Astrocyte (in vitro differentiated cells and primary cell): Measurements from ENCODE around the gene SYT17. TPM values are rescaled to one million over a fixed set of nuclear protein-coding genes. Genes with fewer than 3 reads are reported as not detected.

Source experiments
- DNase-seq: peaks from one replicate; pipeline ENCODE4 v3.0.0-alpha.2; 2010; ENCODE audit warnings: low read depth
- FAIRE-seq: peaks from 2 replicates; lab custom pipeline; 2011; peaks lifted over from hg19 to GRCh38; lab: Jason Lieb, UNC
- H2AFZ ChIP-seq: 2 replicates; pipeline ENCODE4 v1.6.0; 2012; ENCODE audit warnings: low read depth, low read length, inconsistent platforms
- H3K27ac ChIP-seq: 2 replicates; pipeline ENCODE4 v1.5.1; 2011; ENCODE audit warnings: low read depth, low read length, inconsistent platforms
- H3K27me3 ChIP-seq: 2 replicates; pipeline ENCODE4 v1.6.0; 2011; ENCODE audit warnings: low read length, inconsistent platforms; ENCODE audit not compliant: insufficient read depth
- H3K36me3 ChIP-seq: 2 replicates; pipeline ENCODE4 v1.5.1; 2011; ENCODE audit warnings: low read length, inconsistent platforms; ENCODE audit not compliant: insufficient read depth
- H3K4me1 ChIP-seq: 2 replicates; pipeline ENCODE4 v1.5.1; 2011; ENCODE audit warnings: low read length, inconsistent platforms; ENCODE audit not compliant: insufficient read depth
- H3K4me2 ChIP-seq: 2 replicates; pipeline ENCODE4 v1.6.0; 2012; ENCODE audit warnings: low read length, inconsistent platforms
- H3K4me3 ChIP-seq: 2 replicates; pipeline ENCODE4 v1.5.1; 2011; ENCODE audit warnings: low read depth, mild to moderate bottlenecking, low read length, inconsistent platforms; ENCODE audit not compliant: insufficient read depth
- H3K79me2 ChIP-seq: 2 replicates; pipeline ENCODE4 v1.6.0; 2012; ENCODE audit warnings: mild to moderate bottlenecking, low read length, inconsistent platforms; ENCODE audit not compliant: insufficient read depth
- H3K9ac ChIP-seq: 2 replicates; pipeline ENCODE4 v1.6.0; 2012; ENCODE audit warnings: mild to moderate bottlenecking, low read length, inconsistent platforms
- H3K9me3 ChIP-seq: 2 replicates; pipeline ENCODE4 v1.5.1; 2012; ENCODE audit warnings: low read depth, mild to moderate bottlenecking, low read length, inconsistent platforms; ENCODE audit not compliant: insufficient read depth
- H4K20me1 ChIP-seq: 2 replicates; pipeline ENCODE4 v1.6.0; 2012; ENCODE audit warnings: low read length, inconsistent platforms; ENCODE audit not compliant: insufficient read depth
- H3K27ac Mint-ChIP-seq: one replicate; pipeline ENCODE4 v1.8.0; 2021; ENCODE audit warnings: mild to moderate bottlenecking, mixed read lengths; ENCODE audit not compliant: unreplicated experiment
- H3K27me3 Mint-ChIP-seq: one replicate; pipeline ENCODE4 v1.8.0; 2021; ENCODE audit warnings: low read depth, mixed read lengths; ENCODE audit not compliant: unreplicated experiment
- H3K36me3 Mint-ChIP-seq: one replicate; pipeline ENCODE4 v1.8.0; 2021; ENCODE audit warnings: low read depth, mixed read lengths; ENCODE audit not compliant: unreplicated experiment
- H3K4me1 Mint-ChIP-seq: one replicate; pipeline ENCODE4 v1.8.0; 2021; ENCODE audit warnings: low read depth, mixed read lengths; ENCODE audit not compliant: unreplicated experiment
- H3K4me3 Mint-ChIP-seq: one replicate; pipeline ENCODE4 v1.8.0; 2021; ENCODE audit warnings: mild to moderate bottlenecking, moderate library complexity, mixed read lengths; ENCODE audit not compliant: unreplicated experiment
- H3K9me3 Mint-ChIP-seq: one replicate; pipeline ENCODE4 v1.8.0; 2021; ENCODE audit warnings: mild to moderate bottlenecking, mixed read lengths; ENCODE audit not compliant: unreplicated experiment
- EZH2 ChIP-seq: IDR thresholded peaks from 2 replicates; pipeline ENCODE4 v1.6.1; 2012; ENCODE audit warnings: mild to moderate bottlenecking, low read length, inconsistent platforms; ENCODE audit not compliant: insufficient read depth
- total RNA-seq: library from RNA; stranded (reverse); gene quantifications from 2 replicates; pipeline ENCODE4 v1.2.1, GENCODE V29; 2021
- TF ChIP-seq, protein P1 (sequence below): IDR thresholded peaks from 2 replicates; pipeline ENCODE4 v1.5.1; 2011; ENCODE audit warnings: low read depth, mild to moderate bottlenecking, inconsistent platforms, low read length, moderate library complexity; ENCODE audit not compliant: insufficient read depth

Gene SYT17
- total RNA-seq, 1 donor from 2014 or later = 4.8 TPM

DNA sequence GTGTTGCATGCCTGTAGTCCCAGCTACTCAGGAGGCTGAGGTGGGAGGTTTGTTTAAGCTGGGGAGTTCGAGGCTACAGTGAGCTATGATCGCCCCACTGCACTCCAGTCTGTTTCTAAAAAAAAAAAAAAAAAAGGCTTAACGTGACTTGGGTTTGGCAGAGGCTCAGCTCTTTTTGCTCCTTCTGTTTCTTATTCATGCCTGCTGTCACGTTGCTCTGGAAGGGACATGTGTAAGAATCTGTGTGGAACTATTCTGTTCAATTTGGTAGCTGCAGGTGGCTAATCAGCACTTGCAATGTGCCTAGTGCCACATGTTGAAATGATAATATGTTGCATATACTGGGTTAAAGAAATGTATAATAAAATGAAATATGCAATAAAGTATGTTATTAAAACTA is 20.9 kb upstream of the SYT17 start:
- no peaks in the 10 kb centered on the region for H3K79me2 ChIP-seq

DNA sequence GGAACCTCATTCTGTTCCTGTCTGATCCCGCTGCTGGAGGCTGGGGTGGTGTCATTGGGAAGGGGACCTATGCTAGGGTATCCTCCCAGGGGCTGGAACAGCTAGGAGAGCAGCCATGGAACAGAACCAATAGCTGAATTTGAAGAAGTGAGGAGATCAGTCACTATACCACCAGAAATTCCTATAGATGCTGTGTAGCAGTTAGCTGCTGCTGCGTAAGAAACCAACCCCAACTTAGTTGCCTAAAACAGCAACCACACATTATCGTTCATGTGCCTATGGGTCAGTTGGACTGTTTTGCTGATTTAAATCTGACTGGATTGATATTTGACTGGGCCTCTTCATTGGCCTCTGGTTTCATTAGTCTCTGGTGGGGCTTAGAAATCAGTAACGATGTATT is 20.4 kb upstream of the SYT17 start:
- H3K4me1 Mint-ChIP-seq = no peaks in the 10 kb centered on the region
- no peak overlapping the region for H3K4me3 Mint-ChIP-seq
- no peak for TF ChIP-seq EZH2
- TF ChIP-seq, protein P1, sequence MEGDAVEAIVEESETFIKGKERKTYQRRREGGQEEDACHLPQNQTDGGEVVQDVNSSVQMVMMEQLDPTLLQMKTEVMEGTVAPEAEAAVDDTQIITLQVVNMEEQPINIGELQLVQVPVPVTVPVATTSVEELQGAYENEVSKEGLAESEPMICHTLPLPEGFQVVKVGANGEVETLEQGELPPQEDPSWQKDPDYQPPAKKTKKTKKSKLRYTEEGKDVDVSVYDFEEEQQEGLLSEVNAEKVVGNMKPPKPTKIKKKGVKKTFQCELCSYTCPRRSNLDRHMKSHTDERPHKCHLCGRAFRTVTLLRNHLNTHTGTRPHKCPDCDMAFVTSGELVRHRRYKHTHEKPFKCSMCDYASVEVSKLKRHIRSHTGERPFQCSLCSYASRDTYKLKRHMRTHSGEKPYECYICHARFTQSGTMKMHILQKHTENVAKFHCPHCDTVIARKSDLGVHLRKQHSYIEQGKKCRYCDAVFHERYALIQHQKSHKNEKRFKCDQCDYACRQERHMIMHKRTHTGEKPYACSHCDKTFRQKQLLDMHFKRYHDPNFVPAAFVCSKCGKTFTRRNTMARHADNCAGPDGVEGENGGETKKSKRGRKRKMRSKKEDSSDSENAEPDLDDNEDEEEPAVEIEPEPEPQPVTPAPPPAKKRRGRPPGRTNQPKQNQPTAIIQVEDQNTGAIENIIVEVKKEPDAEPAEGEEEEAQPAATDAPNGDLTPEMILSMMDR = no peak
- no peaks in the 10 kb centered on the region for H3K36me3 Mint-ChIP-seq
- H3K27ac Mint-ChIP-seq = no peak overlapping the region
- DNase-seq (no peak), FAIRE-seq (no peak)
- Histone ChIP-seq H3K27ac (no peak overlapping the region), H3K27me3 (peaks cover 14% of the 10 kb centered on the region), H3K36me3 (no peaks in the 10 kb centered on the region), H3K4me1 (no peaks in the 10 kb centered on the region), H3K9ac (no peak overlapping the region), H4K20me1 (no peaks in the 10 kb centered on the region), H3K79me2 (no peaks in the 10 kb centered on the region), H3K9me3 (peaks cover 3% of the 10 kb centered on the region), H3K4me2 (no peak overlapping the region), H3K4me3 (no peak overlapping the region), H2AFZ (no peak overlapping the region)
- H3K27me3 Mint-ChIP-seq = peaks cover 29% of the 10 kb centered on the region
- peaks cover 2% of the 10 kb centered on the region for H3K9me3 Mint-ChIP-seq

More for the DNA sequence above, 20.9 kb upstream of the SYT17 start:
- H3K36me3 ChIP-seq = no peaks in the 10 kb centered on the region
- Mint-ChIP-seq H3K4me1 (no peaks in the 10 kb centered on the region), H3K27me3 (peaks cover 29% of the 10 kb centered on the region), H3K4me3 (no peak overlapping the region), H3K36me3 (no peaks in the 10 kb centered on the region), H3K9me3 (peaks cover 2% of the 10 kb centered on the region), H3K27ac (no peak overlapping the region)
- DNase-seq (no peak), FAIRE-seq (no peak)
- H3K27me3 ChIP-seq = peaks cover 15% of the 10 kb centered on the region
- no peaks in the 10 kb centered on the region for H4K20me1 ChIP-seq
- no peak overlapping the region for H3K27ac ChIP-seq
- H2AFZ ChIP-seq = no peak overlapping the region
- TF ChIP-seq, protein P1 = no peak
- TF ChIP-seq EZH2 = no peak
- no peaks in the 10 kb centered on the region for H3K4me1 ChIP-seq
- no peak overlapping the region for H3K9ac ChIP-seq
- peaks cover 3% of the 10 kb centered on the region for H3K9me3 ChIP-seq
- no peak overlapping the region for H3K4me3 ChIP-seq
- no peak overlapping the region for H3K4me2 ChIP-seq

DNA sequence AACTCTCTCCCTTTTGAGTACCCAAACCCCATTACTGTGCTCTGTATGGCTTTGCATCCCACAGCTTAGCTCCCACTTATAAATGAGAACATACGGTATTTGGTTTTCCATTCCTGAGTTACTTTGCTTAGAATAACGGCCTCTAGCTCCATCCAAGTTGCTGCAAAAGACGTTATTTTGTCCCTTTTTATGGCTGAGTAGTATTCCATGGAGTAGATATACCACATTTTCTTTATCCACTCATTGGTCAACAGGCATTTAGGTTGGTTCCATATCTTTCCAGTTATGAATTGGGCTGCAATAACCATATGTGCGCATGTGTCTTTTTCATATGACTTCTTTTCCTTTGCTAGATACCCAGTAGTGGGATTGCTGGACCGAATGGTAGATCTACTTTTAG is 19.9 kb upstream of the SYT17 start:
- Histone ChIP-seq H3K27me3 (peaks cover 9% of the 10 kb centered on the region), H3K27ac (no peak overlapping the region), H3K79me2 (no peaks in the 10 kb centered on the region), H3K4me2 (no peak overlapping the region), H3K36me3 (no peaks in the 10 kb centered on the region), H4K20me1 (no peaks in the 10 kb centered on the region), H2AFZ (no peak overlapping the region), H3K9ac (no peak overlapping the region), H3K4me1 (no peaks in the 10 kb centered on the region), H3K9me3 (peaks cover 3% of the 10 kb centered on the region), H3K4me3 (no peak overlapping the region)
- Mint-ChIP-seq H3K27me3 (peaks cover 31% of the 10 kb centered on the region), H3K4me1 (no peaks in the 10 kb centered on the region), H3K4me3 (no peak overlapping the region), H3K27ac (no peak overlapping the region), H3K36me3 (no peaks in the 10 kb centered on the region), H3K9me3 (peaks cover 3% of the 10 kb centered on the region)
- TF ChIP-seq, protein P1 = no peak
- TF ChIP-seq EZH2 = no peak
- FAIRE-seq = no peak
- DNase-seq = no peak
